Measurements from ENCODE around the gene GTF2IRD2.
"Not testable (repeated sequence)": the region's sequence is repeated elsewhere in the genome, so short reads cannot be mapped to it uniquely, and the experiment has no call there.

DNA sequence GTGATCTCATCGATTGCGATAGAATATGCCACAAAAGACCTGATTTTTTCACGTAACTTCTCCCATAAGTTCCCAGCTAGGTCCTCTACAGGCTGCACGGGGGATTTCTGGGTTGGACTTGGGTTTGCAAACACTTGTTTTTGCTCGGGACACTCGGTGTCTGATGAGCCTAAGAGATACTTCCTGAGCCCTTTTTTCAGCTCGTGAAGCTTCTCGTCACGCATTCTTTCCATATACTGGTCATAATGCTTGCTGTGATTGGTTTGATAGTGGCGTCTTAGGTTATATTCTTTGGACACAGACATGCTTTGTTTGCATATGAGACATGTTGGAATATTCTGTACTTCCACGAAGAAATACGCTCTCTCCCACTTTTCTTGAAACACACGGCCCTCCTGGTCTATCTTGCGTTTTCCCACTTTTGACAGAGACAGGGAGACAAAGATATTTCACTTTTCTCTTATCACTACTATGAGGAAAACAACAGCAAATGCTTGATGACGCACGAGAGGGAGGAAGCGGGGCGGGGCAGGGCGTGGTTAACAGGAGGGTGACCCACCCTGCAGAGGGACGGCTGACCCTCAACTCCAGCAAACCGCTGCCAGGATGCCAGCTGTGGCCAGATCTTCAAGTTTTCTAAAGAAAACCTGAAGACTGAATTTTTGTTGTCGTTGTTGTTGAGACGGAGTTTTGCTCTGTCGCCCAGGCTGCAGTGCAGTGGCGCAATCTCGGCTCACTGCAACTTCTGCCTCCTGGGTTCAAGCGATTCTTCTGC lies 53.4 kb downstream of the GTF2IRD2 start:
- TF ChIP-seq, protein P1, sequence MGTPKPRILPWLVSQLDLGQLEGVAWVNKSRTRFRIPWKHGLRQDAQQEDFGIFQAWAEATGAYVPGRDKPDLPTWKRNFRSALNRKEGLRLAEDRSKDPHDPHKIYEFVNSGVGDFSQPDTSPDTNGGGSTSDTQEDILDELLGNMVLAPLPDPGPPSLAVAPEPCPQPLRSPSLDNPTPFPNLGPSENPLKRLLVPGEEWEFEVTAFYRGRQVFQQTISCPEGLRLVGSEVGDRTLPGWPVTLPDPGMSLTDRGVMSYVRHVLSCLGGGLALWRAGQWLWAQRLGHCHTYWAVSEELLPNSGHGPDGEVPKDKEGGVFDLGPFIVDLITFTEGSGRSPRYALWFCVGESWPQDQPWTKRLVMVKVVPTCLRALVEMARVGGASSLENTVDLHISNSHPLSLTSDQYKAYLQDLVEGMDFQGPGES (IDR thresholded peaks at IDR 0.05; ENCODE audit: low read depth, low read length), result not testable (repeated sequence)
- TF ChIP-seq EP300 (IDR thresholded peaks at IDR 0.05; ENCODE audit: borderline replicate concordance in 1 of 2, low read depth in 1 of 2, low read length in 1 of 2); SIN3A (IDR thresholded peaks at IDR 0.05; ENCODE audit: borderline replicate concordance, low read depth, low read length); TAF1 (IDR thresholded peaks at IDR 0.05; ENCODE audit: borderline replicate concordance, low read depth, low read length); RFX5 (IDR thresholded peaks at IDR 0.05; ENCODE audit: low read length); FOXM1 (IDR thresholded peaks at IDR 0.05; ENCODE audit: low read depth); RXRA (IDR thresholded peaks at IDR 0.05; ENCODE audit: borderline replicate concordance, low read depth); GATA2 (CRISPR knock-in tag; IDR thresholded peaks at IDR 0.05): not testable (repeated sequence)
- TF ChIP-seq, protein P2, sequence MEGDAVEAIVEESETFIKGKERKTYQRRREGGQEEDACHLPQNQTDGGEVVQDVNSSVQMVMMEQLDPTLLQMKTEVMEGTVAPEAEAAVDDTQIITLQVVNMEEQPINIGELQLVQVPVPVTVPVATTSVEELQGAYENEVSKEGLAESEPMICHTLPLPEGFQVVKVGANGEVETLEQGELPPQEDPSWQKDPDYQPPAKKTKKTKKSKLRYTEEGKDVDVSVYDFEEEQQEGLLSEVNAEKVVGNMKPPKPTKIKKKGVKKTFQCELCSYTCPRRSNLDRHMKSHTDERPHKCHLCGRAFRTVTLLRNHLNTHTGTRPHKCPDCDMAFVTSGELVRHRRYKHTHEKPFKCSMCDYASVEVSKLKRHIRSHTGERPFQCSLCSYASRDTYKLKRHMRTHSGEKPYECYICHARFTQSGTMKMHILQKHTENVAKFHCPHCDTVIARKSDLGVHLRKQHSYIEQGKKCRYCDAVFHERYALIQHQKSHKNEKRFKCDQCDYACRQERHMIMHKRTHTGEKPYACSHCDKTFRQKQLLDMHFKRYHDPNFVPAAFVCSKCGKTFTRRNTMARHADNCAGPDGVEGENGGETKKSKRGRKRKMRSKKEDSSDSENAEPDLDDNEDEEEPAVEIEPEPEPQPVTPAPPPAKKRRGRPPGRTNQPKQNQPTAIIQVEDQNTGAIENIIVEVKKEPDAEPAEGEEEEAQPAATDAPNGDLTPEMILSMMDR (IDR thresholded peaks at IDR 0.05), result not testable (repeated sequence)
- TF ChIP-seq, protein P3, sequence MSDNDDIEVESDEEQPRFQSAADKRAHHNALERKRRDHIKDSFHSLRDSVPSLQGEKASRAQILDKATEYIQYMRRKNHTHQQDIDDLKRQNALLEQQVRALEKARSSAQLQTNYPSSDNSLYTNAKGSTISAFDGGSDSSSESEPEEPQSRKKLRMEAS (IDR thresholded peaks at IDR 0.05; ENCODE audit: low read depth), result not testable (repeated sequence)
- TF ChIP-seq, protein P4, sequence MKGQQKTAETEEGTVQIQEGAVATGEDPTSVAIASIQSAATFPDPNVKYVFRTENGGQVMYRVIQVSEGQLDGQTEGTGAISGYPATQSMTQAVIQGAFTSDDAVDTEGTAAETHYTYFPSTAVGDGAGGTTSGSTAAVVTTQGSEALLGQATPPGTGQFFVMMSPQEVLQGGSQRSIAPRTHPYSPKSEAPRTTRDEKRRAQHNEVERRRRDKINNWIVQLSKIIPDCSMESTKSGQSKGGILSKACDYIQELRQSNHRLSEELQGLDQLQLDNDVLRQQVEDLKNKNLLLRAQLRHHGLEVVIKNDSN (IDR thresholded peaks at IDR 0.05; ENCODE audit: borderline replicate concordance, low read depth), result not testable (repeated sequence)
- TF ChIP-seq, protein P5, sequence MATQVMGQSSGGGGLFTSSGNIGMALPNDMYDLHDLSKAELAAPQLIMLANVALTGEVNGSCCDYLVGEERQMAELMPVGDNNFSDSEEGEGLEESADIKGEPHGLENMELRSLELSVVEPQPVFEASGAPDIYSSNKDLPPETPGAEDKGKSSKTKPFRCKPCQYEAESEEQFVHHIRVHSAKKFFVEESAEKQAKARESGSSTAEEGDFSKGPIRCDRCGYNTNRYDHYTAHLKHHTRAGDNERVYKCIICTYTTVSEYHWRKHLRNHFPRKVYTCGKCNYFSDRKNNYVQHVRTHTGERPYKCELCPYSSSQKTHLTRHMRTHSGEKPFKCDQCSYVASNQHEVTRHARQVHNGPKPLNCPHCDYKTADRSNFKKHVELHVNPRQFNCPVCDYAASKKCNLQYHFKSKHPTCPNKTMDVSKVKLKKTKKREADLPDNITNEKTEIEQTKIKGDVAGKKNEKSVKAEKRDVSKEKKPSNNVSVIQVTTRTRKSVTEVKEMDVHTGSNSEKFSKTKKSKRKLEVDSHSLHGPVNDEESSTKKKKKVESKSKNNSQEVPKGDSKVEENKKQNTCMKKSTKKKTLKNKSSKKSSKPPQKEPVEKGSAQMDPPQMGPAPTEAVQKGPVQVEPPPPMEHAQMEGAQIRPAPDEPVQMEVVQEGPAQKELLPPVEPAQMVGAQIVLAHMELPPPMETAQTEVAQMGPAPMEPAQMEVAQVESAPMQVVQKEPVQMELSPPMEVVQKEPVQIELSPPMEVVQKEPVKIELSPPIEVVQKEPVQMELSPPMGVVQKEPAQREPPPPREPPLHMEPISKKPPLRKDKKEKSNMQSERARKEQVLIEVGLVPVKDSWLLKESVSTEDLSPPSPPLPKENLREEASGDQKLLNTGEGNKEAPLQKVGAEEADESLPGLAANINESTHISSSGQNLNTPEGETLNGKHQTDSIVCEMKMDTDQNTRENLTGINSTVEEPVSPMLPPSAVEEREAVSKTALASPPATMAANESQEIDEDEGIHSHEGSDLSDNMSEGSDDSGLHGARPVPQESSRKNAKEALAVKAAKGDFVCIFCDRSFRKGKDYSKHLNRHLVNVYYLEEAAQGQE (IDR thresholded peaks at IDR 0.05; ENCODE audit: low read depth, low read length), result not testable (repeated sequence)
- TF ChIP-seq, protein P6, sequence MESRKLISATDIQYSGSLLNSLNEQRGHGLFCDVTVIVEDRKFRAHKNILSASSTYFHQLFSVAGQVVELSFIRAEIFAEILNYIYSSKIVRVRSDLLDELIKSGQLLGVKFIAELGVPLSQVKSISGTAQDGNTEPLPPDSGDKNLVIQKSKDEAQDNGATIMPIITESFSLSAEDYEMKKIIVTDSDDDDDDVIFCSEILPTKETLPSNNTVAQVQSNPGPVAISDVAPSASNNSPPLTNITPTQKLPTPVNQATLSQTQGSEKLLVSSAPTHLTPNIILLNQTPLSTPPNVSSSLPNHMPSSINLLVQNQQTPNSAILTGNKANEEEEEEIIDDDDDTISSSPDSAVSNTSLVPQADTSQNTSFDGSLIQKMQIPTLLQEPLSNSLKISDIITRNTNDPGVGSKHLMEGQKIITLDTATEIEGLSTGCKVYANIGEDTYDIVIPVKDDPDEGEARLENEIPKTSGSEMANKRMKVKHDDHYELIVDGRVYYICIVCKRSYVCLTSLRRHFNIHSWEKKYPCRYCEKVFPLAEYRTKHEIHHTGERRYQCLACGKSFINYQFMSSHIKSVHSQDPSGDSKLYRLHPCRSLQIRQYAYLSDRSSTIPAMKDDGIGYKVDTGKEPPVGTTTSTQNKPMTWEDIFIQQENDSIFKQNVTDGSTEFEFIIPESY (IDR thresholded peaks at IDR 0.05; ENCODE audit: borderline replicate concordance, low read depth), result not testable (repeated sequence)

Measured in SK-N-SH (cell line).